Suprapubic skin (tissue), 4 donors: ENCODE measurements around the gene GPATCH3. TPM values are rescaled to one million over a fixed set of nuclear protein-coding genes. Genes with fewer than 3 reads are reported as not detected.

ENCODE experiments used
- DNase-seq, 2 donors: peaks; one replicate each; pipeline ENCODE4 v3.0.0-alpha.2; 2019; ENCODE audit warnings: low spot score in 2 of 2
- H3K27ac ChIP-seq: fragments of 200-600 bp; sonication (generic); one replicate; pipeline ENCODE4 v1.5.1; 2019
- H3K27me3 ChIP-seq: fragments of 200-600 bp; sonication (generic); one replicate; pipeline ENCODE4 v1.5.1; 2019
- H3K36me3 ChIP-seq: fragments of 200-600 bp; sonication (generic); one replicate; pipeline ENCODE4 v1.5.1; 2019
- H3K4me1 ChIP-seq: fragments of 200-600 bp; sonication (generic); one replicate; pipeline ENCODE4 v1.5.1; 2019
- H3K4me3 ChIP-seq: fragments of 200-600 bp; sonication (generic); one replicate; pipeline ENCODE4 v1.5.1; 2019; ENCODE audit warnings: mild to moderate bottlenecking
- H3K9me3 ChIP-seq: fragments of 200-600 bp; sonication (generic); one replicate; pipeline ENCODE4 v1.5.1; 2019
- EP300 ChIP-seq: sonication (generic); formaldehyde crosslinking; IDR thresholded peaks from one replicate; pipeline ENCODE4 v1.6.1; 2017; ENCODE audit warnings: antibody characterized with exemption
- POLR2A ChIP-seq, 2 donors: fragments of 450-650 bp; IDR thresholded peaks; one replicate each; pipeline ENCODE4 v1.6.1; 2017; ENCODE audit warnings: antibody characterized with exemption in 2 of 2, mild to moderate bottlenecking in 2 of 2, moderate library complexity in 2 of 2
- POLR2AphosphoS5 ChIP-seq, 3 donors: sonication (generic); formaldehyde crosslinking; IDR thresholded peaks; one replicate each; pipeline ENCODE4 v1.6.1; 2017; ENCODE audit warnings: antibody characterized with exemption in 3 of 3
- WGBS: methylation state at CpG from one replicate; pipeline ENCODE4 v1.1.5; 2018; 5-methylcytosine and 5-hydroxymethylcytosine counted together
- total RNA-seq, 4 donors: library from RNA; depleted of rRNA; stranded (reverse); fragments of >200 nt; gene quantifications; one replicate each; pipeline ENCODE4 v1.1.0, GENCODE V29; 2016
- TF ChIP-seq, protein P1 (sequence below), 2 donors: fragments of 200-600 bp in 1 of 2; fragments of 450-650 bp in 1 of 2; sonication (generic) in 1 of 2; IDR thresholded peaks; one replicate each; pipeline ENCODE4 v1.5.1; 2016 to 2019; ENCODE audit warnings: antibody characterized with exemption in 2 of 2, mild to moderate bottlenecking in 1 of 2, moderate library complexity in 1 of 2

Gene GPATCH3
- total RNA-seq, 4 donors from 2014 or later: 14.1 to 20.5 (median 15.8) TPM

- peaks cover 73% of the 10 kb centered on the region for H3K36me3 ChIP-seq
- H3K9me3 ChIP-seq: no peaks in the 10 kb centered on the region
- 69% methylated on average over 8 of the region's 8 CpGs for WGBS
Measured at GRCh38 chr1:26945728-26946127, 45.5 kb upstream of the GPATCH3 start.

GRCh38 chr1:26945138-26945537 is 44.9 kb upstream of the GPATCH3 start:
- TF ChIP-seq POLR2AphosphoS5 (IDR thresholded peaks at IDR 0.05) (no peak), EP300 (no peak), POLR2A (IDR thresholded peaks at IDR 0.05) (no peak)
- TF ChIP-seq, protein P1, sequence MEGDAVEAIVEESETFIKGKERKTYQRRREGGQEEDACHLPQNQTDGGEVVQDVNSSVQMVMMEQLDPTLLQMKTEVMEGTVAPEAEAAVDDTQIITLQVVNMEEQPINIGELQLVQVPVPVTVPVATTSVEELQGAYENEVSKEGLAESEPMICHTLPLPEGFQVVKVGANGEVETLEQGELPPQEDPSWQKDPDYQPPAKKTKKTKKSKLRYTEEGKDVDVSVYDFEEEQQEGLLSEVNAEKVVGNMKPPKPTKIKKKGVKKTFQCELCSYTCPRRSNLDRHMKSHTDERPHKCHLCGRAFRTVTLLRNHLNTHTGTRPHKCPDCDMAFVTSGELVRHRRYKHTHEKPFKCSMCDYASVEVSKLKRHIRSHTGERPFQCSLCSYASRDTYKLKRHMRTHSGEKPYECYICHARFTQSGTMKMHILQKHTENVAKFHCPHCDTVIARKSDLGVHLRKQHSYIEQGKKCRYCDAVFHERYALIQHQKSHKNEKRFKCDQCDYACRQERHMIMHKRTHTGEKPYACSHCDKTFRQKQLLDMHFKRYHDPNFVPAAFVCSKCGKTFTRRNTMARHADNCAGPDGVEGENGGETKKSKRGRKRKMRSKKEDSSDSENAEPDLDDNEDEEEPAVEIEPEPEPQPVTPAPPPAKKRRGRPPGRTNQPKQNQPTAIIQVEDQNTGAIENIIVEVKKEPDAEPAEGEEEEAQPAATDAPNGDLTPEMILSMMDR (IDR thresholded peaks at IDR 0.05): no peak
- H3K36me3 ChIP-seq: peaks cover 68% of the 10 kb centered on the region
- WGBS: 63% methylated on average over 2 of the region's 2 CpGs

More at GRCh38 chr1:26945728-26946127, 45.5 kb upstream of the GPATCH3 start:
- H3K27me3 ChIP-seq: no peaks in the 10 kb centered on the region
- H3K27ac ChIP-seq: no peak overlapping the region
- TF ChIP-seq EP300 (no peak), POLR2A (IDR thresholded peaks at IDR 0.05) (no peak), POLR2AphosphoS5 (IDR thresholded peaks at IDR 0.05) (no peak)
- TF ChIP-seq, protein P1 (IDR thresholded peaks at IDR 0.05): no peak
- H3K4me3 ChIP-seq: no peak overlapping the region
- DNase-seq: no peak
- H3K4me1 ChIP-seq: no peaks in the 10 kb centered on the region

DNA sequence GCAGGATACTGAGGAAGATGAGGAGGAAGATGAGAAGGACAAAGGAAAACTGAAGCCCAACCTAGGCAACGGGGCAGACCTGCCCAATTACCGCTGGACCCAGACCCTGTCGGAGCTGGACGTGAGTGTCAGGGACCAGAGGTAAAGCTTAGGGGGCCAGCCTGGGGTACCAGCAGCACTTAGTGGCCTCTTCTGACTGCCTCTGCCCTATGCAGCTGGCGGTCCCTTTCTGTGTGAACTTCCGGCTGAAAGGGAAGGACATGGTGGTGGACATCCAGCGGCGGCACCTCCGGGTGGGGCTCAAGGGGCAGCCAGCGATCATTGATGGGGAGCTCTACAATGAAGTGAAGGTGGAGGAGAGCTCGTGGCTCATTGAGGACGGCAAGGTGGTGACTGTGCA is 42.4 kb upstream of the GPATCH3 start:
- DNase-seq: no peak
- Histone ChIP-seq H3K4me1 (no peaks in the 10 kb centered on the region), H3K36me3 (peaks cover 66% of the 10 kb centered on the region), H3K27me3 (no peaks in the 10 kb centered on the region), H3K4me3 (no peak overlapping the region), H3K9me3 (no peaks in the 10 kb centered on the region), H3K27ac (no peak overlapping the region)
- 90% methylated on average over 12 of the region's 12 CpGs for WGBS
- TF ChIP-seq, protein P1 (IDR thresholded peaks at IDR 0.05): no peak
- TF ChIP-seq POLR2A (IDR thresholded peaks at IDR 0.05): no peak
- TF ChIP-seq EP300: no peak
- no peak for TF ChIP-seq POLR2AphosphoS5 (IDR thresholded peaks at IDR 0.05)

More at GRCh38 chr1:26945138-26945537, 44.9 kb upstream of the GPATCH3 start:
- H3K27me3 ChIP-seq: no peaks in the 10 kb centered on the region
- H3K9me3 ChIP-seq: no peaks in the 10 kb centered on the region
- DNase-seq: no peak
- H3K27ac ChIP-seq: no peak overlapping the region
- H3K4me1 ChIP-seq: no peaks in the 10 kb centered on the region
- no peak overlapping the region for H3K4me3 ChIP-seq

DNA sequence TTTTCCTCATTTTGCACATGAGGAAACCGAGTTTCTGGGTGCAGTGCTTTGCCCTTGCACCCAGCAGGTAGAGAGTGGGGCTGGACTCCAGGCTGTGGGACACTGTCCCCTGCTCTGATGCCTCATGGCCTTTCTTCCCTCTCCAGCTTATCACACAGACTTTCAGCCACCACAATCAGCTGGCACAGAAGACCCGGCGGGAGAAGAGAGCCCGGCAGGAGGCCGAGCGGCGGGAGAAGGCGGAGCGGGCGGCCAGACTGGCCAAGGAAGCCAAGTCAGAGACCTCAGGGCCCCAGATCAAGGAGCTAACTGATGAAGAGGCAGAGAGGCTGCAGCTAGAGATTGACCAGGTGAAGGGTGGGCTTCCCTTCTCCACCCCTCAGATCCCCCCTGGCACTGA is 41.0 kb upstream of the GPATCH3 start:
- TF ChIP-seq, protein P1 (IDR thresholded peaks at IDR 0.05): no peak
- TF ChIP-seq EP300: no peak
- TF ChIP-seq POLR2A (IDR thresholded peaks at IDR 0.05): no peak
- no peak for TF ChIP-seq POLR2AphosphoS5 (IDR thresholded peaks at IDR 0.05)
- H3K36me3 ChIP-seq: peaks cover 68% of the 10 kb centered on the region
- WGBS: 98% methylated on average over 9 of the region's 10 CpGs
- no peak overlapping the region for H3K27ac ChIP-seq
- no peaks in the 10 kb centered on the region for H3K4me1 ChIP-seq
- DNase-seq: no peak
- no peaks in the 10 kb centered on the region for H3K9me3 ChIP-seq
- H3K4me3 ChIP-seq: no peak overlapping the region
- H3K27me3 ChIP-seq: no peaks in the 10 kb centered on the region

DNA sequence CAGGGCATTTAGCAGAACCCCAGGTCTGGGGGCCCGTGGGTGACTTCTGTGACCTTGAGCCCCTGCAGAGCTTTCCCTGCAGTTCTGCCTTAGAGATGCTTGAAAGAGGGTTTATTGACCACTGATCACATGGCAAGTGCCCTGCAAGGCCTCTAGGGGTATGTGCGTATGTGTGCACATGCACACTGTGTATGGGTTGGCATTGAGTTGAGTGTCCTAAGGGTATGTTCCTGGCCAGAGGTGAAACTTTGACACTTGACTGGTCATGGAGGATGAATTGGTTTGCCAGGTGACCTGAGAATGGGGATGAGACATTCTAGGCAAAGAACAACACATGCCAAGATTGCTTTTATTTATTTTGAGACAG is 38.4 kb upstream of the GPATCH3 start:
- 72% methylated on average over 2 of the region's 2 CpGs for WGBS
- no peak for DNase-seq
- Histone ChIP-seq H3K27ac (no peak overlapping the region), H3K9me3 (no peaks in the 10 kb centered on the region), H3K4me3 (no peak overlapping the region), H3K27me3 (no peaks in the 10 kb centered on the region), H3K4me1 (no peaks in the 10 kb centered on the region), H3K36me3 (peaks cover 53% of the 10 kb centered on the region)
- TF ChIP-seq POLR2AphosphoS5 (IDR thresholded peaks at IDR 0.05): no peak
- no peak for TF ChIP-seq EP300
